WTC11 (cell line): ENCODE measurements around the gene CRLF1. TPM values are rescaled to one million over a fixed set of nuclear protein-coding genes. Genes with fewer than 3 reads are reported as not detected.

ENCODE experiments used
- CREB1 ChIP-seq: sonication (generic); formaldehyde crosslinking; IDR thresholded peaks from 2 replicates; pipeline ENCODE4 v1.8.0; 2023; ENCODE audit warnings: mild to moderate bottlenecking, missing genetic modification reagents
- E2F4 ChIP-seq: sonication (generic); formaldehyde crosslinking; IDR thresholded peaks from 2 replicates; pipeline ENCODE4 v1.8.1; 2022; ENCODE audit warnings: low read depth, mild to moderate bottlenecking, moderate library complexity, missing genetic modification reagents, borderline replicate concordance
- ELF4 ChIP-seq: sonication (generic); formaldehyde crosslinking; IDR thresholded peaks from 2 replicates; pipeline ENCODE4 v1.8.1; 2022; ENCODE audit warnings: low read depth, mild to moderate bottlenecking, moderate library complexity, missing genetic modification reagents
- FOXJ3 ChIP-seq: sonication (generic); formaldehyde crosslinking; IDR thresholded peaks from 2 replicates; pipeline ENCODE4 v1.9.0; 2021; ENCODE audit warnings: missing genetic modification reagents, mild to moderate bottlenecking, borderline replicate concordance
- GABPB1 ChIP-seq: sonication (generic); formaldehyde crosslinking; IDR thresholded peaks from 2 replicates; pipeline ENCODE4 v1.8.1; 2023; ENCODE audit warnings: mild to moderate bottlenecking, missing genetic modification reagents
- GRHL2 ChIP-seq: fragments of 250-450 bp; sonication (Bioruptor Pico); IDR thresholded peaks from 2 replicates; pipeline ENCODE4 v1.8.0; 2022; ENCODE audit warnings: mild to moderate bottlenecking, moderate library complexity; ENCODE audit not compliant: insufficient replicate concordance, severe bottlenecking
- IRF1 ChIP-seq: sonication (generic); formaldehyde crosslinking; IDR thresholded peaks from 2 replicates; pipeline ENCODE4 v1.8.0; 2023; ENCODE audit warnings: missing genetic modification reagents
- IRF2 ChIP-seq: sonication (generic); formaldehyde crosslinking; IDR thresholded peaks from 2 replicates; pipeline ENCODE4 v1.8.0; 2022; ENCODE audit warnings: low read depth, missing genetic modification reagents, borderline replicate concordance
- JAZF1 ChIP-seq: fragments of 250-450 bp; sonication (Bioruptor Pico); IDR thresholded peaks from 2 replicates; pipeline ENCODE4 v1.9.0; 2021; ENCODE audit warnings: moderate library complexity, mild to moderate bottlenecking, inconsistent platforms
- MLX ChIP-seq: sonication (generic); formaldehyde crosslinking; IDR thresholded peaks from 2 replicates; pipeline ENCODE4 v1.8.1; 2023; ENCODE audit warnings: mild to moderate bottlenecking, missing genetic modification reagents, moderate library complexity
- PREB ChIP-seq: sonication (generic); formaldehyde crosslinking; IDR thresholded peaks from 2 replicates; pipeline ENCODE4 v1.8.1; 2022; ENCODE audit warnings: mild to moderate bottlenecking, missing genetic modification reagents, moderate library complexity, borderline replicate concordance
- SOX15 ChIP-seq: fragments of 250-450 bp; sonication (Bioruptor Pico); IDR thresholded peaks from 2 replicates; pipeline ENCODE4 v1.9.0; 2021; ENCODE audit warnings: mild to moderate bottlenecking
- SP1 ChIP-seq: sonication (generic); formaldehyde crosslinking; conservative IDR thresholded peaks from 2 replicates; pipeline ENCODE4 v1.8.1; 2022; ENCODE audit warnings: missing genetic modification reagents
- STAT6 ChIP-seq: sonication (generic); formaldehyde crosslinking; conservative IDR thresholded peaks from 2 replicates; pipeline ENCODE4 v1.8.1; 2023; ENCODE audit warnings: mild to moderate bottlenecking, low read depth, missing genetic modification reagents, moderate library complexity
- TCF7 ChIP-seq: sonication (generic); formaldehyde crosslinking; IDR thresholded peaks from 2 replicates; pipeline ENCODE4 v1.8.0; 2022; ENCODE audit warnings: mild to moderate bottlenecking, low read depth, missing genetic modification reagents, moderate library complexity
- TEAD4 ChIP-seq: sonication (generic); formaldehyde crosslinking; IDR thresholded peaks from 2 replicates; pipeline ENCODE4 v1.8.0; 2022; ENCODE audit warnings: mild to moderate bottlenecking, missing genetic modification reagents
- ZMAT4 ChIP-seq: fragments of 250-450 bp; sonication (Bioruptor Pico); IDR thresholded peaks from 2 replicates; pipeline ENCODE4 v1.9.0; 2021; ENCODE audit warnings: mild to moderate bottlenecking
- ZNF121 ChIP-seq: sonication (generic); formaldehyde crosslinking; IDR thresholded peaks from 2 replicates; pipeline ENCODE4 v1.8.0; 2023; ENCODE audit warnings: missing genetic modification reagents
- ZNF138 ChIP-seq: sonication (generic); formaldehyde crosslinking; conservative IDR thresholded peaks from 2 replicates; pipeline ENCODE4 v1.8.1; 2022; ENCODE audit warnings: mild to moderate bottlenecking, moderate library complexity, missing genetic modification reagents
- ZNF396 ChIP-seq: fragments of 250-450 bp; sonication (Bioruptor Pico); IDR thresholded peaks from 2 replicates; pipeline ENCODE4 v1.8.0; 2021; ENCODE audit warnings: mild to moderate bottlenecking, moderate library complexity, borderline replicate concordance
- ZNF423 ChIP-seq: fragments of 250-450 bp; sonication (Bioruptor Pico); IDR thresholded peaks from 2 replicates; pipeline ENCODE4 v2.1.2; 2022; ENCODE audit warnings: mild to moderate bottlenecking, moderate library complexity
- ZNF532 ChIP-seq: fragments of 250-450 bp; sonication (Bioruptor Pico); IDR thresholded peaks from 2 replicates; pipeline ENCODE4 v1.9.0; 2021; ENCODE audit warnings: mild to moderate bottlenecking, borderline replicate concordance
- total RNA-seq: library from RNA; stranded (reverse); gene quantifications from 3 replicates; pipeline ENCODE4 v1.2.3, GENCODE V29; 2021

The CRLF1 gene
- total RNA-seq, 1 experiment from 2014 or later = 36.4 TPM

- no peak for TF ChIP-seq E2F4 (CRISPR knock-in tag)
- TF ChIP-seq TCF7 (CRISPR knock-in tag) = no peak
- no peak for TF ChIP-seq ZNF396
- TF ChIP-seq FOXJ3 (CRISPR knock-in tag) = no peak
- TF ChIP-seq PREB (CRISPR knock-in tag) = no peak
- TF ChIP-seq SOX15 (CRISPR knock-in tag) = no peak
- TF ChIP-seq IRF2 (CRISPR knock-in tag) = no peak
- TF ChIP-seq MLX (CRISPR knock-in tag) = no peak
- TF ChIP-seq TEAD4 (CRISPR knock-in tag) = no peak
- no peak for TF ChIP-seq ZMAT4 (CRISPR knock-in tag)
- TF ChIP-seq ELF4 (CRISPR knock-in tag) = no peak
- peak; percentile 80; the same call in 1 of the 2 replicates for TF ChIP-seq SP1
- no peak for TF ChIP-seq GRHL2 (CRISPR knock-in tag)
- TF ChIP-seq ZNF423 (CRISPR knock-in tag) = no peak
- TF ChIP-seq STAT6 (CRISPR knock-in tag) = no peak
- TF ChIP-seq GABPB1 (CRISPR knock-in tag) = 0 out of 2 replicates have a peak, but pooled peaks have one; percentile 39
- TF ChIP-seq CREB1 (CRISPR knock-in tag) = no peak
- TF ChIP-seq ZNF121 (CRISPR knock-in tag) = no peak
- no peak for TF ChIP-seq IRF1
- no peak for TF ChIP-seq ZNF138 (CRISPR knock-in tag)
- TF ChIP-seq ZNF532 (CRISPR knock-in tag) = no peak
- no peak for TF ChIP-seq JAZF1
Measured at GRCh38 chr19:18557411-18558201, 49.0 kb downstream of the CRLF1 start, which contains the start of gene KXD1 (continued).
